A549 (cell line): ENCODE data around the gene ZFHX3. TPM values are rescaled to one million over a fixed set of nuclear protein-coding genes. Genes with fewer than 3 reads are reported as not detected.

ENCODE experiments used
- ATAC-seq, 2 experiments: fragments of 200-7000 bp in 1 of 2; fragments of >200 bp in 1 of 2; cut with Nextera tagmentation in 1 of 2; cut with Tn5 transposase in 1 of 2; 3 replicates each; pipeline versions ENCODE4 v1.8.0 to v1.9.1; 2018 to 2020; ENCODE audit warnings: mild to moderate bottlenecking in 1 of 2, moderate library complexity in 1 of 2
- CTCF ChIA-PET: fragments of 300-600 bp; sonication (Branson Sonifier 250); formaldehyde crosslinking; extraction: SDS; loops from one replicate; lab custom pipeline; 2021; ENCODE audit warnings: antibody characterized with exemption, inconsistent platforms; lab: Yijun Ruan, JAX
- POLR2A ChIA-PET: fragments of 350-600 bp; formaldehyde crosslinking; extraction: SDS; loops from one replicate; lab custom pipeline; 2021; ENCODE audit warnings: antibody characterized with exemption, inconsistent platforms; lab: Yijun Ruan, JAX
- DNase-seq, 2 experiments: peaks; one replicate each; pipeline versions ENCODE4 v3.0.0 to v3.0.0-alpha.2; 2011 to 2016; ENCODE audit warnings: low read depth in 1 of 2, low spot score in 1 of 2
- FAIRE-seq: peaks from 2 replicates; lab custom pipeline; 2011; peaks lifted over from hg19 to GRCh38; lab: Jason Lieb, UNC
- H3K27ac ChIP-seq, 2 experiments: fragments of >200 bp; sonication (Bioruptor Twin); formaldehyde crosslinking; 3 replicates each; pipeline ENCODE4 v1.5.1; 2016 to 2017
- H3K4me1 ChIP-seq: fragments of >200 bp; sonication (Bioruptor Twin); formaldehyde crosslinking; 3 replicates; pipeline ENCODE4 v1.6.1; 2016
- H3K4me2 ChIP-seq: fragments of >200 bp; sonication (Bioruptor Twin); formaldehyde crosslinking; 3 replicates; pipeline ENCODE4 v1.6.1; 2016
- H3K4me3 ChIP-seq: fragments of >200 bp; sonication (Bioruptor Twin); formaldehyde crosslinking; 3 replicates; pipeline ENCODE4 v1.5.1; 2016
- H3K9me3 ChIP-seq: fragments of >200 bp; sonication (Bioruptor Twin); formaldehyde crosslinking; 3 replicates; pipeline ENCODE4 v1.6.1; 2016
- ATOH8 ChIP-seq: fragments of 250-450 bp; sonication (Bioruptor Pico); IDR thresholded peaks from 2 replicates; pipeline ENCODE4 v1.5.0; 2020; ENCODE audit warnings: low read depth, mild to moderate bottlenecking, moderate library complexity
- CBX8 ChIP-seq: fragments of 200-600 bp; sonication (generic); IDR thresholded peaks from 2 replicates; pipeline ENCODE4 v1.6.1; 2016
- CEBPB ChIP-seq, 2 experiments: fragments of >200 bp in 1 of 2; sonication (Bioruptor Twin) in 1 of 2; formaldehyde crosslinking in 1 of 2; IDR thresholded peaks; 2 replicates each; pipeline ENCODE4 v1.6.1; 2012 to 2016
- CHD4 ChIP-seq: fragments of 200-600 bp; sonication (generic); IDR thresholded peaks from 2 replicates; pipeline ENCODE4 v1.6.1; 2016; ENCODE audit warnings: antibody characterized with exemption, mild to moderate bottlenecking, borderline replicate concordance
- EHMT2 ChIP-seq: fragments of 200-600 bp; sonication (generic); IDR thresholded peaks from 2 replicates; pipeline ENCODE4 v1.6.1; 2016; ENCODE audit warnings: antibody characterized with exemption, low read depth, mild to moderate bottlenecking, moderate library complexity
- ESRRA ChIP-seq: fragments of 150-350 bp; IDR thresholded peaks from 2 replicates; pipeline ENCODE4 v1.6.1; 2014; ENCODE audit warnings: mild to moderate bottlenecking, low read length, borderline replicate concordance
- FOSB ChIP-seq: fragments of 250-450 bp; sonication (Bioruptor Pico); IDR thresholded peaks from 2 replicates; pipeline ENCODE4 v1.5.0; 2020; ENCODE audit warnings: mild to moderate bottlenecking, moderate library complexity
- FOSL2 ChIP-seq, 2 experiments: fragments of 450-650 bp in 1 of 2; fragments of >200 bp in 1 of 2; sonication (Bioruptor Twin) in 1 of 2; formaldehyde crosslinking; IDR thresholded peaks; 2 replicates each; pipeline versions ENCODE4 v1.5.0 to v1.6.1; 2016 to 2020; ENCODE audit warnings: mild to moderate bottlenecking in 1 of 2, moderate library complexity in 1 of 2
- FOXS1 ChIP-seq: fragments of 250-450 bp; sonication (Bioruptor Pico); IDR thresholded peaks from 2 replicates; pipeline ENCODE4 v1.5.0; 2020; ENCODE audit warnings: mild to moderate bottlenecking, moderate library complexity
- GATA3 ChIP-seq: IDR thresholded peaks from 2 replicates; pipeline ENCODE4 v1.6.1; 2012; ENCODE audit warnings: borderline replicate concordance
- HEYL ChIP-seq: fragments of 250-450 bp; sonication (Bioruptor Pico); IDR thresholded peaks from 2 replicates; pipeline ENCODE4 v1.8.0; 2021; ENCODE audit warnings: mild to moderate bottlenecking, moderate library complexity
- HOXB5 ChIP-seq: fragments of 250-450 bp; sonication (Bioruptor Pico); IDR thresholded peaks from 2 replicates; pipeline ENCODE4 v1.5.0; 2020; ENCODE audit warnings: mild to moderate bottlenecking, moderate library complexity
- JUN ChIP-seq, 2 experiments: fragments of >200 bp; sonication (Bioruptor Twin); formaldehyde crosslinking; IDR thresholded peaks; 2 replicates in 1 of 2; 3 replicates in 1 of 2; pipeline ENCODE4 v1.6.1; 2016 to 2017
- JUNB ChIP-seq: fragments of >200 bp; sonication (Bioruptor Twin); formaldehyde crosslinking; IDR thresholded peaks from 2 replicates; pipeline ENCODE4 v1.6.1; 2016
- KDM5A ChIP-seq: fragments of 200-600 bp; sonication (generic); IDR thresholded peaks from 2 replicates; pipeline ENCODE4 v1.6.1; 2016; ENCODE audit warnings: antibody characterized with exemption, mild to moderate bottlenecking
- MAFK ChIP-seq: fragments of 450-650 bp; IDR thresholded peaks from 2 replicates; pipeline ENCODE4 v1.6.1; 2014; ENCODE audit not compliant: partially characterized antibody
- MAX ChIP-seq: IDR thresholded peaks from 2 replicates; pipeline ENCODE4 v1.6.1; 2012
- MAZ ChIP-seq: fragments of 150-350 bp; IDR thresholded peaks from 2 replicates; pipeline ENCODE4 v1.6.1; 2014; ENCODE audit warnings: antibody characterized with exemption, low read depth, low read length, borderline replicate concordance
- MYC ChIP-seq: IDR thresholded peaks from 2 replicates; pipeline ENCODE4 v1.6.1; 2012; ENCODE audit warnings: mild to moderate bottlenecking, inconsistent platforms, low read length, improper control_type of control experiment, borderline replicate concordance
- NFE2L2 ChIP-seq: fragments of 150-350 bp; conservative IDR thresholded peaks from 2 replicates; pipeline ENCODE4 v1.6.1; 2014; ENCODE audit warnings: low read length
- RAD21 ChIP-seq, 2 experiments: fragments of >200 bp in 1 of 2; sonication (Bioruptor Twin) in 1 of 2; formaldehyde crosslinking in 1 of 2; IDR thresholded peaks in 1 of 2; conservative IDR thresholded peaks in 1 of 2; 2 replicates in 1 of 2; 3 replicates in 1 of 2; pipeline ENCODE4 v1.6.1; 2012 to 2018; ENCODE audit warnings: inconsistent platforms in 1 of 2
- RARB ChIP-seq: fragments of 250-450 bp; sonication (Bioruptor Pico); IDR thresholded peaks from 2 replicates; pipeline ENCODE4 v1.8.0; 2021; ENCODE audit warnings: mild to moderate bottlenecking, moderate library complexity
- RCOR1 ChIP-seq: fragments of 150-350 bp; IDR thresholded peaks from 2 replicates; pipeline ENCODE4 v1.6.1; 2014; ENCODE audit warnings: antibody characterized with exemption, low read length, low read depth
- RFX5 ChIP-seq: fragments of 450-650 bp; IDR thresholded peaks from 2 replicates; pipeline ENCODE4 v1.7.1; 2014; ENCODE audit warnings: antibody characterized with exemption, mild to moderate bottlenecking, moderate library complexity
- TFCP2L1 ChIP-seq: fragments of 250-450 bp; sonication (Bioruptor Pico); IDR thresholded peaks from 2 replicates; pipeline ENCODE4 v1.5.0; 2021; ENCODE audit warnings: mild to moderate bottlenecking
- TP53 ChIP-seq: fragments of 250-450 bp; sonication (Bioruptor Pico); IDR thresholded peaks from 2 replicates; pipeline ENCODE4 v1.5.0; 2021; ENCODE audit warnings: mild to moderate bottlenecking, moderate library complexity
- ZFP36 ChIP-seq: fragments of 450-650 bp; IDR thresholded peaks from 2 replicates; pipeline ENCODE4 v1.6.1; 2014; ENCODE audit warnings: borderline replicate concordance; ENCODE audit not compliant: partially characterized antibody
- ZSCAN20 ChIP-seq: fragments of 250-450 bp; sonication (Bioruptor Pico); IDR thresholded peaks from 2 replicates; pipeline ENCODE4 v1.8.0; 2022; ENCODE audit warnings: mild to moderate bottlenecking, moderate library complexity
- WGBS: methylation state at CpG from one replicate; pipeline ENCODE4 v1.1.6; 2017; ENCODE audit errors: missing lambda C conversion rate; 5-methylcytosine and 5-hydroxymethylcytosine counted together
- polyA plus RNA-seq, 4 experiments: library from polyadenylated mRNA; depleted of rRNA in 3 of 4; stranded (reverse); fragments of >200 nt; fragmentation: RNase III in 1 of 4; extraction: RNeasy Plus Mini Kit Qiagen cat#74134 plus additional on column Dnase treatment in 1 of 4; gene quantifications; 2 replicates in 3 of 4; 3 replicates in 1 of 4; pipeline ENCODE4 v1.2.3, GENCODE V29; 2011 to 2017
- TF ChIP-seq, protein P1 (sequence below): fragments of 450-650 bp; IDR thresholded peaks from 2 replicates; pipeline ENCODE4 v1.6.1; 2014; ENCODE audit warnings: antibody characterized with exemption
- TF ChIP-seq, protein P2 (sequence below): fragments of 150-350 bp; IDR thresholded peaks from 2 replicates; pipeline ENCODE4 v1.6.1; 2014; ENCODE audit warnings: low read depth, mild to moderate bottlenecking, low read length
- TF ChIP-seq, protein P3 (sequence below): fragments of >200 bp; sonication (Bioruptor Twin); formaldehyde crosslinking; IDR thresholded peaks from 3 replicates; pipeline ENCODE4 v1.6.1; 2016

The ZFHX3 gene
- polyA plus RNA-seq, 2 of the 4 experiments (the other 2 are of a cell fraction) = 3.9 to 6.5 TPM

DNA sequence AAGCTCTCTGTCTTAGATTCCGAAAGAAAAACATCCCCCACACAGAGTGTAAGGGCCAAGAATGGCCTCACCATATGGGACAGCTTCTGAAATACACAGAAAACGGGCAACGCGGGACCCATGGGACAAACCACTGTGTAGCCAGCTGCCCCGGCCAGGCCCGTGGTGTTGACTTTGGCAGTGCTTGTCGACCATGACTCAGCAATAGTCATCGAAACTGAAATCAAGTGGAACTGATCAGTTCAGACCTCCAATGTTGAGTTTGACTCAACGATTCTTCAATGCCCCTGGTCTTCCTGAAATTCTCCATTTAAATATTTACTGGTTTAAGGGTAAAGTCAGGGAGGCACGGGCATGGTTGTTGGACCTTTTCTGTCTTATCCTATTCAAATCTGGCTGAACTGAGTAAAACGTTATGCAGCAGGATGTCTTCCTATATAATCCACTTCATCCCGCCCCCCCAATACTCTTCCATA lies 27.5 kb downstream of the ZFHX3 start (continued):
- TF ChIP-seq EHMT2 = no peak
- TF ChIP-seq JUN (IDR thresholded peaks at IDR 0.05) = peak; percentile 53 to 68; a peak in 4 of 5 replicates
- TF ChIP-seq, protein P1, sequence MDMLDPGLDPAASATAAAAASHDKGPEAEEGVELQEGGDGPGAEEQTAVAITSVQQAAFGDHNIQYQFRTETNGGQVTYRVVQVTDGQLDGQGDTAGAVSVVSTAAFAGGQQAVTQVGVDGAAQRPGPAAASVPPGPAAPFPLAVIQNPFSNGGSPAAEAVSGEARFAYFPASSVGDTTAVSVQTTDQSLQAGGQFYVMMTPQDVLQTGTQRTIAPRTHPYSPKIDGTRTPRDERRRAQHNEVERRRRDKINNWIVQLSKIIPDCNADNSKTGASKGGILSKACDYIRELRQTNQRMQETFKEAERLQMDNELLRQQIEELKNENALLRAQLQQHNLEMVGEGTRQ = no peak
- TF ChIP-seq, protein P2, sequence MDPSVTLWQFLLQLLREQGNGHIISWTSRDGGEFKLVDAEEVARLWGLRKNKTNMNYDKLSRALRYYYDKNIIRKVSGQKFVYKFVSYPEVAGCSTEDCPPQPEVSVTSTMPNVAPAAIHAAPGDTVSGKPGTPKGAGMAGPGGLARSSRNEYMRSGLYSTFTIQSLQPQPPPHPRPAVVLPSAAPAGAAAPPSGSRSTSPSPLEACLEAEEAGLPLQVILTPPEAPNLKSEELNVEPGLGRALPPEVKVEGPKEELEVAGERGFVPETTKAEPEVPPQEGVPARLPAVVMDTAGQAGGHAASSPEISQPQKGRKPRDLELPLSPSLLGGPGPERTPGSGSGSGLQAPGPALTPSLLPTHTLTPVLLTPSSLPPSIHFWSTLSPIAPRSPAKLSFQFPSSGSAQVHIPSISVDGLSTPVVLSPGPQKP = no peak
- peak; percentile 87 for TF ChIP-seq ATOH8 (CRISPR knock-in tag)
- no peak for TF ChIP-seq RARB
- peak; percentile 99 for TF ChIP-seq FOXS1 (CRISPR knock-in tag)
- peak; percentile 91 for TF ChIP-seq JUNB
- TF ChIP-seq RCOR1 = no peak
- TF ChIP-seq NFE2L2 = peak; percentile 100
- TF ChIP-seq HOXB5 (CRISPR knock-in tag) = no peak
- TF ChIP-seq FOSL2 (IDR thresholded peaks at IDR 0.05) = peak; percentile 95
- peak; percentile 94 for TF ChIP-seq FOSL2 (CRISPR knock-in tag; IDR thresholded peaks at IDR 0.05)
- TF ChIP-seq FOSB = no peak
- no peak for TF ChIP-seq CBX8
- no peak for TF ChIP-seq ZFP36
- TF ChIP-seq KDM5A = no peak
- no peak for TF ChIP-seq TP53 (CRISPR knock-in tag)
- no peak for TF ChIP-seq MAZ
- TF ChIP-seq MAFK = peak; percentile 100
- TF ChIP-seq ZSCAN20 (CRISPR knock-in tag) = peak; percentile 57; the same call in 1 of the 2 replicates
- TF ChIP-seq HEYL (CRISPR knock-in tag) = no peak
- TF ChIP-seq TFCP2L1 (CRISPR knock-in tag) = 0 out of 2 replicates have a peak, but pooled peaks have one; percentile 40
- TF ChIP-seq CHD4 = no peak
- TF ChIP-seq ESRRA = no peak

DNA sequence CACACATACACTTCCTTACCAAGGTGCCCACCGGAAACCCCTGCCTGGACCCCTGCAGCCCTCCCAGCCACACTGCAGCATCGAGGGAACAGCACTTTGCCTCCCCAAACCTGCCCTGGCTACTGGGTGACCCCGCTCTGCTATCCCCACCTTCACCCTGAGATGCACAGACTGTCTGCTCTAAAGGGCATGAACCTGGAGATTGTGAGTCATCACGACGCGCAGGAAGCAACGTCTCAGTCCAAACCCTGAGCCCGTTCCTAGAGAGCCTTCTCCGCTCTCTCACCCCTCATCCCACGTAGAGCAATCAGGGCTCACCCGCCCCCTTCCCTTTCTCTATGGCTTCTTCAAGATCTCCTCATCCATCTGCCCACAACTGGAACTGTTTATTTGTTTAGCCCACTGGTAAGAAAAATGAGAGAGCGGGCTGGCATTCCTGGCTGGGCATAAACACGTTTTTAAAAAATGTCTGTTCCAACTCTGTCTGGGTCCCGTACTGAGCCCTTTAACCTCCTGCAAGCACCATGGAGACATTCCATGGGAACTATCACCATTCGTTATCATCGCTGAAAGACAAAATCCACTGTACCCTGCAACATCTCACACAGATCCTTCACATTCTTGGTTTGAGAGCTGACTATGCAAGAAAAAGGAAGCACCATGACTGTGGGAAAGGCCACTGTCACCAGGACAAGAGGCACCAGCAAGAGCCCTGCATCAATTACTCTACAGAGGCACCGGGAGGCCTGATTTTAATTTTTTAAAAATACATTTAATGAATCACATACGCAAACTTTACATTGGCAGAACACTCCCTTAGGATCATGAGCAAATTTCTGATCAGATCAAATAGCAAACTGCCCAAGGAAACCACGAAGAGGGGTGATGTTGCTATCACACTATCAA lies 28.2 kb downstream of the ZFHX3 start:
- ATAC-seq (peak; percentile 87 to 90), DNase-seq (peak; percentile 87 to 89), FAIRE-seq (peak; percentile 73)
- H3K27ac ChIP-seq = peak overlapping the region; percentile 91 to 95
- ChIA-PET POLR2A (interaction anchor here (0.5 to 1.8 kb wide), 3 partner anchors 27 to 586 kb away, joined by 3 to 4 read pairs (median 3); no protein-coding TSS in a partner anchor), CTCF (interaction anchor here (1.0 to 2.6 kb wide), 3 partner anchors 26 to 187 kb away, joined by 3 to 11 read pairs (median 3); no protein-coding TSS in a partner anchor)
- TF ChIP-seq FOSL2 (IDR thresholded peaks at IDR 0.05) = peak; percentile 41; the same call in 1 of the 2 replicates
- TF ChIP-seq FOSL2 (CRISPR knock-in tag; IDR thresholded peaks at IDR 0.05) = peak; percentile 89
- TF ChIP-seq ESRRA = peak; percentile 77; the same call in 1 of the 2 replicates
- TF ChIP-seq TP53 (CRISPR knock-in tag) = no peak
- peak; percentile 65 for TF ChIP-seq MAX
- no peak for TF ChIP-seq MYC
- TF ChIP-seq GATA3 = peak; percentile 50; the same call in 1 of the 2 replicates
- peak in 1 of 2 experiments; percentile 63; a peak in 2 of 5 replicates for TF ChIP-seq JUN (IDR thresholded peaks at IDR 0.05)
- TF ChIP-seq ATOH8 (CRISPR knock-in tag) = no peak
- no peak for TF ChIP-seq RFX5
- TF ChIP-seq RAD21 (conservative IDR thresholded peaks at IDR 0.05 in 1 of 2, IDR thresholded peaks at IDR 0.05 in 1 of 2) = peak in 1 of 2 experiments; percentile 3; a peak in 1 of 5 replicates
- TF ChIP-seq FOXS1 (CRISPR knock-in tag) = no peak
- no peak for TF ChIP-seq EHMT2
- no peak for TF ChIP-seq MAZ
- TF ChIP-seq CEBPB (IDR thresholded peaks at IDR 0.05) = no peak
- TF ChIP-seq, protein P3, sequence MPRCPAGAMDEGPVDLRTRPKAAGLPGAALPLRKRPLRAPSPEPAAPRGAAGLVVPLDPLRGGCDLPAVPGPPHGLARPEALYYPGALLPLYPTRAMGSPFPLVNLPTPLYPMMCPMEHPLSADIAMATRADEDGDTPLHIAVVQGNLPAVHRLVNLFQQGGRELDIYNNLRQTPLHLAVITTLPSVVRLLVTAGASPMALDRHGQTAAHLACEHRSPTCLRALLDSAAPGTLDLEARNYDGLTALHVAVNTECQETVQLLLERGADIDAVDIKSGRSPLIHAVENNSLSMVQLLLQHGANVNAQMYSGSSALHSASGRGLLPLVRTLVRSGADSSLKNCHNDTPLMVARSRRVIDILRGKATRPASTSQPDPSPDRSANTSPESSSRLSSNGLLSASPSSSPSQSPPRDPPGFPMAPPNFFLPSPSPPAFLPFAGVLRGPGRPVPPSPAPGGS = 0 out of 3 replicates have a peak, but pooled peaks have one; percentile 24
- peak overlapping the region; percentile 91 for H3K4me2 ChIP-seq
- H3K4me3 ChIP-seq = peak overlapping the region; percentile 26
- H3K9me3 ChIP-seq = no peaks in the 10 kb centered on the region
- H3K4me1 ChIP-seq = peaks cover 87% of the 10 kb centered on the region
- WGBS = 3% methylated on average over 18 of the region's 19 CpGs
